GM12878 (cell line): ENCODE measurements around the gene ADAMTS4. TPM values are rescaled to one million over a fixed set of nuclear protein-coding genes. Genes with fewer than 3 reads are reported as not detected.

Experiments
- ATAC-seq: fragments of 200-7000 bp; cut with Tn5 transposase; 3 replicates; pipeline ENCODE4 v1.9.1; 2020; ENCODE audit warnings: mild to moderate bottlenecking, moderate library complexity
- Bru-seq: library from RNA; stranded (reverse); fragments of 400-500 nt; gene quantifications from one replicate; lab custom pipeline; 2021; lab: Mats Ljungman, UMichigan
- BruChase-seq, 2 experiments: library from RNA; stranded (reverse); fragments of 400-500 nt; gene quantifications; one replicate each; lab custom pipeline; 2021; lab: Mats Ljungman, UMichigan
- BruUV-seq: library from RNA; stranded (reverse); fragments of 400-500 nt; replicated peaks from 2 replicates; lab custom pipeline; 2021; lab: Mats Ljungman, UMichigan
- CTCF ChIA-PET: fragments of 300-600 bp; sonication (Branson Sonifier 250); formaldehyde crosslinking; extraction: SDS; loops from one replicate; lab custom pipeline; 2021; ENCODE audit warnings: inconsistent platforms; lab: Yijun Ruan, JAX
- POLR2A ChIA-PET: fragments of 350-600 bp; formaldehyde crosslinking; extraction: SDS; loops from one replicate; lab custom pipeline; 2021; ENCODE audit warnings: inconsistent platforms; lab: Charles Lee
- RAD21 ChIA-PET: fragments of 300-600 bp; sonication (Branson Sonifier 250); formaldehyde crosslinking; loops from one replicate; lab custom pipeline; 2023; ENCODE audit warnings: antibody characterized with exemption; ENCODE audit not compliant: unreplicated experiment; lab: Charles Lee
- SMC1A ChIA-PET: fragments of 300-600 bp; sonication (Branson Sonifier 250); formaldehyde crosslinking; loops from one replicate; lab custom pipeline; 2023; ENCODE audit not compliant: unreplicated experiment, uncharacterized antibody; lab: Charles Lee
- DNase-seq: peaks from one replicate; pipeline ENCODE4 v3.0.0-alpha.2; 2011; ENCODE audit warnings: low read depth, low spot score
- FAIRE-seq: peaks from 3 replicates; lab custom pipeline; 2011; peaks lifted over from hg19 to GRCh38; lab: Jason Lieb, UNC
- H2AFZ ChIP-seq: 2 replicates; pipeline ENCODE4 v1.6.0; 2011; ENCODE audit warnings: low read depth, low read length, control low read depth; ENCODE audit not compliant: control insufficient read depth
- H3K27ac ChIP-seq: 2 replicates; pipeline ENCODE4 v1.5.1; 2011; ENCODE audit warnings: control low read depth; ENCODE audit not compliant: control insufficient read depth, insufficient read depth
- H3K27me3 ChIP-seq, 2 experiments: replicated peaks in 1 of 2; 2 replicates each; pipeline versions ENCODE4 v1.6.0 to v1.6.1; 2011; ENCODE audit warnings: low read length in 1 of 2; ENCODE audit not compliant: control insufficient read depth in 2 of 2, insufficient read depth in 2 of 2
- H3K36me3 ChIP-seq, 2 experiments: 2 replicates each; pipeline ENCODE4 v1.5.1; 2011; ENCODE audit warnings: low read length in 1 of 2; ENCODE audit not compliant: control insufficient read depth in 2 of 2, insufficient read depth in 2 of 2
- H3K4me1 ChIP-seq: 2 replicates; pipeline ENCODE4 v1.6.1; 2011; ENCODE audit warnings: mild to moderate bottlenecking, low read length, moderate library complexity, mixed read lengths; ENCODE audit not compliant: control insufficient read depth, insufficient read depth
- H3K4me2 ChIP-seq: 2 replicates; pipeline ENCODE4 v1.6.0; 2011; ENCODE audit warnings: control low read depth; ENCODE audit not compliant: control insufficient read depth, insufficient read depth
- H3K4me3 ChIP-seq: fragments of 200-600 bp; sonication (generic); 2 replicates; pipeline ENCODE4 v1.5.1; 2016
- H3K79me2 ChIP-seq: 2 replicates; pipeline ENCODE4 v1.6.0; 2011; ENCODE audit warnings: low read length; ENCODE audit not compliant: control insufficient read depth, insufficient read depth
- H3K9ac ChIP-seq: 2 replicates; pipeline ENCODE4 v1.8.0; 2011; ENCODE audit warnings: low read length, control low read depth, mixed read lengths; ENCODE audit not compliant: control insufficient read depth, insufficient read depth
- H3K9me3 ChIP-seq: replicated peaks from 3 replicates; pipeline ENCODE4 v1.5.1; 2011; ENCODE audit warnings: mild to moderate bottlenecking, low read length; ENCODE audit not compliant: control insufficient read depth, insufficient read depth
- H4K20me1 ChIP-seq: 2 replicates; pipeline ENCODE4 v1.6.0; 2011; ENCODE audit not compliant: control insufficient read depth, insufficient read depth
- LARP7 ChIP-seq: fragments of 450-650 bp; IDR thresholded peaks from 2 replicates; pipeline ENCODE4 v1.6.1; 2017; ENCODE audit warnings: mild to moderate bottlenecking
- NR2F1 ChIP-seq: fragments of 450-650 bp; conservative IDR thresholded peaks from 2 replicates; pipeline ENCODE4 v1.6.1; 2017; ENCODE audit warnings: mild to moderate bottlenecking
- SMARCA5 ChIP-seq: fragments of 450-650 bp; IDR thresholded peaks from 2 replicates; pipeline ENCODE4 v1.6.1; 2017; ENCODE audit warnings: mild to moderate bottlenecking
- WGBS: methylation state at CpG from one replicate; pipeline ENCODE4 v1.1.6; 2016; ENCODE audit warnings: low lambda C conversion rate; ENCODE audit not compliant: insufficient replicate concordance, insufficient coverage; ENCODE audit errors: missing lambda C conversion rate; 5-methylcytosine and 5-hydroxymethylcytosine counted together
- in situ Hi-C: fragments of 300-500 bp; cut with MboI; formaldehyde crosslinking; loops from 9 replicates; pipeline ENCODE4 v1.14.3; 2018; ENCODE audit warnings: mixed read lengths
- intact Hi-C: fragments of 100-400 bp; cut with micrococcal nuclease; formaldehyde crosslinking; loops from one replicate; pipeline ENCODE4 v1.14.2; 2022; ENCODE audit not compliant: unreplicated experiment
- long read RNA-seq, 2 experiments: library from polyadenylated mRNA; unstranded; transcript quantifications; one replicate each; pipeline ENCODE4 v2.0.0, GENCODE V29; 2019 to 2020
- polyA minus RNA-seq, 3 experiments: library from RNA; depleted of rRNA, polyadenylated mRNA; stranded (reverse); fragments of >200 nt; gene quantifications; 2 replicates each; pipeline ENCODE4 v1.2.3, GENCODE V29; 2011
- polyA plus RNA-seq, 11 experiments: library from polyadenylated mRNA; depleted of rRNA in 4 of 11; unstranded in 6 of 11; stranded (reverse) in 5 of 11; fragments of >200 nt; fragmentation: Nextera tagmentation in 4 of 11; fragmentation: Illumina TruSeq in 1 of 11; extraction: Ambion mirVana in 4 of 11; extraction: Trizol in 1 of 11; gene quantifications; 1 replicate in 1 of 11; 2 replicates in 10 of 11; pipeline versions ENCODE4 v1.2.1 to v1.2.3, GENCODE V29; 2011 to 2016; ENCODE audit warnings: inconsistent platforms in 2 of 11, missing spikeins in 2 of 11, low read depth in 1 of 11
- total RNA-seq, 4 experiments: library from RNA; depleted of rRNA in 3 of 4; stranded (reverse); fragments of >200 nt in 3 of 4; fragmentation: Illumina TruSeq in 1 of 4; extraction: Trizol in 1 of 4; gene quantifications; 2 replicates each; pipeline versions ENCODE4 v1.2.1 to v1.2.3, GENCODE V29; 2013 to 2021
- TF ChIP-seq, protein P1 (sequence below): IDR thresholded peaks from 2 replicates; pipeline ENCODE4 v1.6.1; 2011; ENCODE audit warnings: borderline replicate concordance, low read depth, mild to moderate bottlenecking, moderate library complexity, low read length; ENCODE audit not compliant: insufficient read depth, poor library complexity, severe bottlenecking

ADAMTS4 gene, protein sequence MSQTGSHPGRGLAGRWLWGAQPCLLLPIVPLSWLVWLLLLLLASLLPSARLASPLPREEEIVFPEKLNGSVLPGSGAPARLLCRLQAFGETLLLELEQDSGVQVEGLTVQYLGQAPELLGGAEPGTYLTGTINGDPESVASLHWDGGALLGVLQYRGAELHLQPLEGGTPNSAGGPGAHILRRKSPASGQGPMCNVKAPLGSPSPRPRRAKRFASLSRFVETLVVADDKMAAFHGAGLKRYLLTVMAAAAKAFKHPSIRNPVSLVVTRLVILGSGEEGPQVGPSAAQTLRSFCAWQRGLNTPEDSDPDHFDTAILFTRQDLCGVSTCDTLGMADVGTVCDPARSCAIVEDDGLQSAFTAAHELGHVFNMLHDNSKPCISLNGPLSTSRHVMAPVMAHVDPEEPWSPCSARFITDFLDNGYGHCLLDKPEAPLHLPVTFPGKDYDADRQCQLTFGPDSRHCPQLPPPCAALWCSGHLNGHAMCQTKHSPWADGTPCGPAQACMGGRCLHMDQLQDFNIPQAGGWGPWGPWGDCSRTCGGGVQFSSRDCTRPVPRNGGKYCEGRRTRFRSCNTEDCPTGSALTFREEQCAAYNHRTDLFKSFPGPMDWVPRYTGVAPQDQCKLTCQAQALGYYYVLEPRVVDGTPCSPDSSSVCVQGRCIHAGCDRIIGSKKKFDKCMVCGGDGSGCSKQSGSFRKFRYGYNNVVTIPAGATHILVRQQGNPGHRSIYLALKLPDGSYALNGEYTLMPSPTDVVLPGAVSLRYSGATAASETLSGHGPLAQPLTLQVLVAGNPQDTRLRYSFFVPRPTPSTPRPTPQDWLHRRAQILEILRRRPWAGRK
- total RNA-seq (2013; cell fraction: nucleolus; rRNA removed): 0.05 and 0.10 TPM in 2 replicates
- total RNA-seq (2014; rRNA removed): 0.06 and 0.11 TPM in 2 replicates
- 0.04 and 0.05 TPM in 2 replicates for total RNA-seq (2014; rRNA removed; fragmentation: Illumina TruSeq; extraction: Trizol)
- 0.05 and 0.13 TPM in 2 replicates for total RNA-seq (2021)
- 0.04 TPM for polyA plus RNA-seq (2011; ENCODE audit: low read depth)
- 0.05 and 0.09 TPM in 2 replicates for polyA plus RNA-seq (2011; rRNA removed)
- 0.03 TPM in 2 replicates for polyA plus RNA-seq (2011; cell fraction: cytosol; rRNA removed)
- 0.06 and 0.07 TPM in 2 replicates for polyA plus RNA-seq (2011; cell fraction: nucleus; rRNA removed)
- polyA plus RNA-seq (2012): 0.05 and 0.08 TPM in 2 replicates
- 0.01 and 0.02 TPM in 2 replicates for polyA plus RNA-seq (2014; fragmentation: Illumina TruSeq; extraction: Trizol)
- under 1 TPM in 1 of 2 experiments, not detected in 1; 0.07 TPM for polyA plus RNA-seq (2014; fragmentation: Nextera tagmentation; extraction: Ambion mirVana)
- polyA plus RNA-seq (2014; rRNA removed): 0.05 and 0.06 TPM in 2 replicates
- polyA plus RNA-seq (2016; fragmentation: Nextera tagmentation; extraction: Ambion mirVana): under 1 TPM in 1 of 2 experiments, not detected in 1; 0.03 TPM
- polyA minus RNA-seq (2011; rRNA and poly(A)+ RNA removed): 0.15 and 0.29 TPM in 2 replicates
- polyA minus RNA-seq (2011; cell fraction: cytosol; rRNA and poly(A)+ RNA removed): 0.13 and 0.21 TPM in 2 replicates
- 0.36 and 0.67 TPM in 2 replicates for polyA minus RNA-seq (2011; cell fraction: nucleus; rRNA and poly(A)+ RNA removed)
- percentile 33 among the genes with signal in this experiment for Bru-seq, nascent RNA
- BruChase-seq, experiment 1, labeled RNA remaining after a 6-hour chase: percentile 20 among the genes with signal in this experiment
- percentile 13 among the genes with signal in this experiment for BruChase-seq, experiment 2, labeled RNA remaining after a 2-hour chase
- long read RNA-seq, experiment 1: 0 reads
- long read RNA-seq, experiment 2, partial matches to known transcripts: 0 of 1 reads
- long read RNA-seq, experiment 2, other reads (novel, unspliced or antisense): 1 of 1 reads

DNA sequence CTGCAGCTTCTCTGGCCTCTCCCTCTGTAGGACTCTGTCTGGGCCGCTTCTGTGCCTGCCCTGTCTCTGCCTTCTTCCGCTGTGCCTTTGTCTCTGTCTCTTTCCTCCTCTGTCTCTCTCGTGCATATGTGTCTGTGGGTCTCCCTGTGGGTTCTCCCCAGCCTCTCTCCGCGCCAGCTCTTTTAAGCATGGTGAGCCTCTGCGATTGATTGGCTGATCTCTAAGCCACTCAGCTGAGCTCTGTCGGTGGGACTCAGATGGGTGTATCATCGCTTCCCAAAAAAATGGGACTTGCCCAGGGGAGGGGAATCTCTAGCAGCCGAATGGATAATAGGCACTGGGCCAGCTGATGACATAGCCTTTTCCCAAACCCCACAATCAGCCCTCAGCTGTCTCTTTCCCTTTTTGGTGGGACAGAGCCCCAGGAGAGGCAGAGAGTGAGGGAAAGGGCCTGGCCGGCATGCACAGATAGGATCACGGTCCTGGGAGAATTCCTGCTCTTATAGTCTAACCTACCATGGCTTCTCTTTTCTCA, at the start of gene ADAMTS4:
ADAMTS4 (minus strand) TSS at position 158 of the 535 bp plus-strand sequence. CDS start 427 bp downstream, outside the sequence.
- SMC1A ChIA-PET: no interaction called here
- no peaks in the 10 kb centered on the region for H3K36me3 ChIP-seq
- no peak within 1 kb of the TSS for H3K9ac ChIP-seq
- H4K20me1 ChIP-seq: no peaks in the 10 kb centered on the region
- RAD21 ChIA-PET: interaction anchor here (1.4 to 1.6 kb wide), 2 partner anchors 18 to 26 kb away, joined by 5 read pairs; partner anchors contain the start of gene TOMM40L
- no peak for TF ChIP-seq LARP7
- no peak for TF ChIP-seq SMARCA5
- TF ChIP-seq, protein P1, sequence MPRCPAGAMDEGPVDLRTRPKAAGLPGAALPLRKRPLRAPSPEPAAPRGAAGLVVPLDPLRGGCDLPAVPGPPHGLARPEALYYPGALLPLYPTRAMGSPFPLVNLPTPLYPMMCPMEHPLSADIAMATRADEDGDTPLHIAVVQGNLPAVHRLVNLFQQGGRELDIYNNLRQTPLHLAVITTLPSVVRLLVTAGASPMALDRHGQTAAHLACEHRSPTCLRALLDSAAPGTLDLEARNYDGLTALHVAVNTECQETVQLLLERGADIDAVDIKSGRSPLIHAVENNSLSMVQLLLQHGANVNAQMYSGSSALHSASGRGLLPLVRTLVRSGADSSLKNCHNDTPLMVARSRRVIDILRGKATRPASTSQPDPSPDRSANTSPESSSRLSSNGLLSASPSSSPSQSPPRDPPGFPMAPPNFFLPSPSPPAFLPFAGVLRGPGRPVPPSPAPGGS: no peak
- no peak for TF ChIP-seq NR2F1
- no peaks in the 10 kb centered on the region for H3K27me3 ChIP-seq
- H3K4me1 ChIP-seq: peaks cover 36% of the 10 kb centered on the region
- DNase-seq (no peak), ATAC-seq (no peak), FAIRE-seq (no peak)
- CTCF ChIA-PET: interaction anchor here (0.6 to 1.2 kb wide), 5 partner anchors 9 to 367 kb away, joined by 3 read pairs; partner anchors contain the start of gene TOMM40L
- BruUV-seq: no TSS peak
- no peak within 1 kb of the TSS for H3K4me3 ChIP-seq
- H2AFZ ChIP-seq: no peak within 1 kb of the TSS
- POLR2A ChIA-PET: no interaction called here
- in situ Hi-C loops (loop anchor here (10.0 kb wide), 1 partner anchor 546 kb away; the partner anchor contains the start of gene DUSP12), intact Hi-C loops (no loop called here)
- H3K79me2 ChIP-seq: peaks cover 20% of the 10 kb centered on the region
- no peak within 1 kb of the TSS for H3K27ac ChIP-seq
- no peak within 1 kb of the TSS for H3K4me2 ChIP-seq
- H3K9me3 ChIP-seq: no peaks in the 10 kb centered on the region
- WGBS: 71% methylated on average over 11 of the region's 11 CpGs
